Type B pancreatic cell (in vitro differentiated cells): ENCODE data around the gene AKAP8L. TPM values are rescaled to one million over a fixed set of nuclear protein-coding genes. Genes with fewer than 3 reads are reported as not detected.

Experiments
- DNase-seq: peaks from one replicate; pipeline ENCODE4 v3.0.0; 2021; ENCODE audit warnings: mixed read lengths; ENCODE audit not compliant: unreplicated experiment; ENCODE audit errors: extremely low spot score
- H3K27ac Mint-ChIP-seq: 2 replicates; pipeline ENCODE4 v1.8.0; 2021; ENCODE audit warnings: mild to moderate bottlenecking, mixed read lengths
- H3K27me3 Mint-ChIP-seq: 2 replicates; pipeline ENCODE4 v1.8.0; 2021; ENCODE audit warnings: mixed read lengths
- H3K36me3 Mint-ChIP-seq: 2 replicates; pipeline ENCODE4 v1.8.0; 2021; ENCODE audit warnings: mixed read lengths
- H3K4me1 Mint-ChIP-seq: one replicate; pipeline ENCODE4 v1.8.0; 2021; ENCODE audit warnings: mixed read lengths; ENCODE audit not compliant: unreplicated experiment
- H3K4me3 Mint-ChIP-seq: 2 replicates; pipeline ENCODE4 v1.8.0; 2021; ENCODE audit warnings: mild to moderate bottlenecking, mixed read lengths
- H3K9me3 Mint-ChIP-seq: 2 replicates; pipeline ENCODE4 v1.8.0; 2021; ENCODE audit warnings: mixed read lengths
- CTCF ChIP-seq: fragments of 200-600 bp; sonication (generic); conservative IDR thresholded peaks from 2 replicates; pipeline ENCODE4 v1.5.0; 2021; ENCODE audit warnings: antibody characterized with exemption, mild to moderate bottlenecking
- microRNA-seq: library from miRNA; unstranded; fragments of <30 nt; microRNA quantifications from one replicate; pipeline ENCODE4, GENCODE V29; 2020
- total RNA-seq: library from RNA; stranded (reverse); gene quantifications from 2 replicates; pipeline ENCODE4 v1.2.1, GENCODE V29; 2021; ENCODE audit warnings: low replicate concordance

Gene AKAP8L
- total RNA-seq, 1 donor from 2014 or later: 166 TPM

DNA sequence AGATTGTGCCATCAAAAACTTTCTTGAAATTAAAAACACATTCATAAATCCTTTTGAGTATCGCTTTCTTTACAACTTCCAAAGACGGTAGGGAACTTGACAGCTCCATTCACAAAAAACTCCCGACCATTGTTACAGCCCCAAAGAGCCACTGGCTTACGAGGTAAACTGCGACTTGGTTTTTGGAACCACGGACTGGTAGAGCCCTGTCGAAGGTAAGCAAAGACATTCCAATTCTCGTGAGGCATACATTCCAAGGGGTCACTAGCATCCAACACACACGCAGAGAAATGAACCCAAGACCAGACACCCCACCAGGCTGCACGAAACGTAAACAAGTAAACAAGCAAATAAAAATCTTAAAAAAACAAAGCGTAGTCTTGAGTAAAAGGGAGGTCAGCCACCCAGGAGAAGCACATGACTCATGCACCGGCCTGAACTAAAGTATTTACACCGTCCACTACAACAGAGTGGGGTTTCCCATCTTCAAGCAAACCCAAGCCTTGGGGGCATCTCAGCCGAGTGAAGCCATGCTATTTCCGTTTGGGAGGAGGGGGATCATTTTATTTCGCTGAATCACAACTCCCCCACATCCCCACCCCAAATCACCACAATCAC, 87.9 kb downstream of the AKAP8L start:
- peaks cover 41% of the 10 kb centered on the region for H3K4me1 Mint-ChIP-seq
- DNase-seq: no peak
- peak overlapping the region; percentile 97 for H3K27ac Mint-ChIP-seq
- no peak for TF ChIP-seq CTCF
- no peaks in the 10 kb centered on the region for H3K27me3 Mint-ChIP-seq
- H3K9me3 Mint-ChIP-seq: no peaks in the 10 kb centered on the region
- H3K4me3 Mint-ChIP-seq: peak overlapping the region; percentile 99
- H3K36me3 Mint-ChIP-seq: peaks cover 10% of the 10 kb centered on the region

Small RNA genes within 50 kb of the gene (microRNA-seq; reads per million reads assigned to microRNA genes)
- not detected for gene MIR1470

Other genes starting within 250 kb of the AKAP8L start
- gene NOTCH3, start 218.0 kb downstream of the AKAP8L start, total RNA-seq: 119 and 139 TPM in 2 replicates
- 5.1 and 9.4 TPM in 2 replicates for gene EPHX3, start 186.5 kb downstream of the AKAP8L start, total RNA-seq
- 108 and 123 TPM in 2 replicates for gene BRD4, start 86.4 kb downstream of the AKAP8L start, total RNA-seq
- gene AKAP8, start 39.2 kb downstream of the AKAP8L start, total RNA-seq: 34.8 and 37.0 TPM in 2 replicates
- 37.3 and 45.8 TPM in 2 replicates for gene WIZ, start 31.0 kb upstream of the AKAP8L start, total RNA-seq
- not detected in 2 replicates for gene RASAL3, start 45.6 kb upstream of the AKAP8L start, total RNA-seq
- gene PGLYRP2, start 60.5 kb upstream of the AKAP8L start, total RNA-seq: not detected in 2 replicates
- not detected in 2 replicates for gene CYP4F22, start 89.5 kb upstream of the AKAP8L start, total RNA-seq
- gene CYP4F8, start 196.2 kb upstream of the AKAP8L start, total RNA-seq: not detected in 2 replicates
- 0.40 and 0.56 TPM in 2 replicates for gene CYP4F3, start 221.9 kb upstream of the AKAP8L start, total RNA-seq